Hematopoietic multipotent progenitor cell treated with erythropoietin and hydrocortisone succinate and interleukin-3 and kit ligand, for 4 days (in vitro differentiated cells): ENCODE results near the gene PDPN.
"Not testable (repeated sequence)": the region's sequence is repeated elsewhere in the genome, so short reads cannot be mapped to it uniquely, and the experiment has no call there.

ENCODE experiments used
- DNase-seq: peaks from one replicate; pipeline ENCODE4 v3.0.0-alpha.2; 2015

Gene PDPN

GRCh38 chr1:13583595-13583965, at the start of gene PDPN:
PDPN (plus strand) TSS chr1:13583832; CDS start chr1:13584034, 202 bp downstream.
- no peak for DNase-seq

- DNase-seq: no peak
Observed at GRCh38 chr1:13535227-13535626, 48.4 kb upstream of the PDPN start.

GRCh38 chr1:13536571-13536970, 47.1 kb upstream of the PDPN start:
- DNase-seq: no peak

- DNase-seq: no peak
Observed at GRCh38 chr1:13538832-13539231, 44.8 kb upstream of the PDPN start.

GRCh38 chr1:13539683-13540082, 43.9 kb upstream of the PDPN start:
- no peak for DNase-seq

- no peak for DNase-seq
Observed at GRCh38 chr1:13540866-13541265, 42.8 kb upstream of the PDPN start.

GRCh38 chr1:13541435-13542215, 42.0 kb upstream of the PDPN start:
- DNase-seq: no peak

GRCh38 chr1:13543451-13544220, 40.0 kb upstream of the PDPN start:
- DNase-seq: peak; percentile 10

GRCh38 chr1:13544221-13544556, 39.4 kb upstream of the PDPN start:
- DNase-seq: no peak

GRCh38 chr1:13546791-13547190, 36.8 kb upstream of the PDPN start:
- no peak for DNase-seq

- DNase-seq: no peak
Observed at GRCh38 chr1:13548281-13548680, 35.4 kb upstream of the PDPN start.

GRCh38 chr1:13549021-13549420, 34.6 kb upstream of the PDPN start:
- no peak for DNase-seq

- DNase-seq: no peak
Observed at GRCh38 chr1:13549521-13549920, 34.1 kb upstream of the PDPN start.

- no peak for DNase-seq
Observed at GRCh38 chr1:13550663-13551062, 33.0 kb upstream of the PDPN start.

- DNase-seq: no peak
Observed at GRCh38 chr1:13554798-13555197, 28.8 kb upstream of the PDPN start.

GRCh38 chr1:13556224-13556764, 27.3 kb upstream of the PDPN start:
- no peak for DNase-seq

GRCh38 chr1:13560541-13560940, 23.1 kb upstream of the PDPN start:
- DNase-seq: no peak

GRCh38 chr1:13562981-13563380, 20.7 kb upstream of the PDPN start:
- DNase-seq: not testable (repeated sequence)

GRCh38 chr1:13564073-13564472, 19.6 kb upstream of the PDPN start:
- DNase-seq: no peak

GRCh38 chr1:13570435-13570834, 13.2 kb upstream of the PDPN start:
- DNase-seq: not testable (repeated sequence)

- peak; percentile 13 for DNase-seq
Observed at GRCh38 chr1:13570924-13571323, 12.7 kb upstream of the PDPN start.

GRCh38 chr1:13573586-13573985, 10.0 kb upstream of the PDPN start:
- no peak for DNase-seq

- DNase-seq: no peak
Observed at GRCh38 chr1:13576926-13577325, 6.7 kb upstream of the PDPN start.

GRCh38 chr1:13577846-13578245, 5.8 kb upstream of the PDPN start:
- no peak for DNase-seq
